Measurements from ENCODE around the gene ZNF467.

The ZNF467 gene

GRCh38 chr7:149767068-149767467 lies 6.3 kb downstream of the ZNF467 start:
- no peak overlapping the region for H3K4me3 ChIP-seq (ENCODE audit: low read depth, low read length)
- H3K36me3 ChIP-seq, result peaks cover 4% of the 10 kb centered on the region
- TF ChIP-seq, protein P1, sequence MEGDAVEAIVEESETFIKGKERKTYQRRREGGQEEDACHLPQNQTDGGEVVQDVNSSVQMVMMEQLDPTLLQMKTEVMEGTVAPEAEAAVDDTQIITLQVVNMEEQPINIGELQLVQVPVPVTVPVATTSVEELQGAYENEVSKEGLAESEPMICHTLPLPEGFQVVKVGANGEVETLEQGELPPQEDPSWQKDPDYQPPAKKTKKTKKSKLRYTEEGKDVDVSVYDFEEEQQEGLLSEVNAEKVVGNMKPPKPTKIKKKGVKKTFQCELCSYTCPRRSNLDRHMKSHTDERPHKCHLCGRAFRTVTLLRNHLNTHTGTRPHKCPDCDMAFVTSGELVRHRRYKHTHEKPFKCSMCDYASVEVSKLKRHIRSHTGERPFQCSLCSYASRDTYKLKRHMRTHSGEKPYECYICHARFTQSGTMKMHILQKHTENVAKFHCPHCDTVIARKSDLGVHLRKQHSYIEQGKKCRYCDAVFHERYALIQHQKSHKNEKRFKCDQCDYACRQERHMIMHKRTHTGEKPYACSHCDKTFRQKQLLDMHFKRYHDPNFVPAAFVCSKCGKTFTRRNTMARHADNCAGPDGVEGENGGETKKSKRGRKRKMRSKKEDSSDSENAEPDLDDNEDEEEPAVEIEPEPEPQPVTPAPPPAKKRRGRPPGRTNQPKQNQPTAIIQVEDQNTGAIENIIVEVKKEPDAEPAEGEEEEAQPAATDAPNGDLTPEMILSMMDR (IDR thresholded peaks at IDR 0.05; ENCODE audit: low read depth, low read length), result no peak
- no peak overlapping the region for H3K27ac ChIP-seq
- no peak for DNase-seq
- H3K9me3 ChIP-seq (ENCODE audit: severe bottlenecking), result no peaks in the 10 kb centered on the region
- H3K27me3 ChIP-seq (ENCODE audit: insufficient read depth, low read depth, severe bottlenecking), result no peaks in the 10 kb centered on the region

DNA sequence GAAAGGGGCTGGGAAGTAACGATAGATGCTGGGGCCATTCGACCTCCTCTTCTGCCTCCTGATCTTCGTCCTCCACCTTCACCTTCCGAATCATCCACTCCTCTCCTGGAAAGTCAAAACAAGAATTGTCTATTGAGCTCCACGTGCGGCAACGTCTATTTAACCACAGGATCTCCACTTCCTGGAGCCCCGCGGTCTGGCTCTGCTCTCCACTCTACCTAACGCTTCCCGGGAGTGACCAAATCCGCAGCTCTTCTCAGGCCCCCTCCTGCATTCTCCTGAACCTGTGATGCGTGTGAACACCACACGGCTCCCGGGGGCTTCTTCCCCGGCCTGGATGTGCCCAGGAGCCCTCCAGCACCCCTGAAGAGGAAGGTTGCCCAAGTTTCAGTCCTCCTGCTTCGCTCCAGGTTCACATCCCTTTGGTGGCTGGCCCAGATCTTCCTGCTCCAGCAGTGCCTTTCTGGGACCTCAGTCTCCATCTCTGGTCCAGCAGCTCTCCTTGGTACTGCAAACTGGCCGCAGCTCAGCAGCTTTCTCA lies 7.2 kb downstream of the ZNF467 start:
- TF ChIP-seq, protein P1 (IDR thresholded peaks at IDR 0.05; ENCODE audit: low read depth, low read length), result no peak
- H3K4me3 ChIP-seq (ENCODE audit: low read depth, low read length), result no peak overlapping the region
- no peaks in the 10 kb centered on the region for H3K9me3 ChIP-seq (ENCODE audit: severe bottlenecking)
- H3K27ac ChIP-seq, result no peak overlapping the region
- H3K36me3 ChIP-seq, result peaks cover 4% of the 10 kb centered on the region
- DNase-seq, result no peak
- H3K27me3 ChIP-seq (ENCODE audit: insufficient read depth, low read depth, severe bottlenecking), result no peaks in the 10 kb centered on the region

DNA sequence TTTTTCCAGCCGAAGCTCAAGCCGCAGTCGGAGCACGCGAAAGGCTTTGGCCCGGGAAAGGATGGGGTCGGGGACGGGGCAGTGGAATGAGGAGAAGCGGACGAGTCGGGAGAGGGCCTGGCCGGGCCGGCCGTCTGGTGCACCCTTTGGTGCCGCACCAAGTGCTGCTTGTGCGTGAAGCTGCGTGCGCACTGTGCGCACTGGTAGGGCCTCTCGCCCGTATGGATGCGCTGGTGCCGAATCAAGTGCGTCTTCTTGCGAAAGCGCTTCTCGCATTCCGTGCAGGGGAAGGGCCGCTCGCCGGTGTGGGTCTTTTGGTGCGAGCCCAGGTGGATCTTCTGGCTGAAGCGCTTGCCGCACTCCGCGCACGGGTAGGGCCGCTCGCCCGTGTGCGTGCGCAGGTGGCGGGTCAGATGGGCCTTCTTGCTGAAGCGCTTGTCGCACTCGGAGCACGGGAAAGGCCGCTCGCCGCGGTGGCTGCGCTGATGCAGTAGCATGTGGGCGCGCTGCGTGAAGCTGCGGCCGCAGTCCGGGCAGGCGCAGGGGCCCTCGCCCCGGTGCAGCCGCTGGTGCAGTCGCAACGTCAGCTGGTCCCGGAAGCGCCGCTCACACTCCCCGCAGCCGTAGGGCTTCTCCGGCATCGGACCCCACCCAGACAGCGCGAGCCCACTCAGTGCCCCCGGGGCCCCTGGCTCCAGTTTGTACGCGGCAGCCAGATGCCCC lies 7.8 kb downstream of the ZNF467 start:
- no peak for DNase-seq
- Histone ChIP-seq H3K27me3 (ENCODE audit: insufficient read depth, low read depth, severe bottlenecking) (no peaks in the 10 kb centered on the region), H3K9me3 (ENCODE audit: severe bottlenecking) (no peaks in the 10 kb centered on the region), H3K4me3 (ENCODE audit: low read depth, low read length) (no peak overlapping the region), H3K36me3 (peaks cover 4% of the 10 kb centered on the region), H3K27ac (no peak overlapping the region)
- TF ChIP-seq, protein P1 (IDR thresholded peaks at IDR 0.05; ENCODE audit: low read depth, low read length), result no peak

DNA sequence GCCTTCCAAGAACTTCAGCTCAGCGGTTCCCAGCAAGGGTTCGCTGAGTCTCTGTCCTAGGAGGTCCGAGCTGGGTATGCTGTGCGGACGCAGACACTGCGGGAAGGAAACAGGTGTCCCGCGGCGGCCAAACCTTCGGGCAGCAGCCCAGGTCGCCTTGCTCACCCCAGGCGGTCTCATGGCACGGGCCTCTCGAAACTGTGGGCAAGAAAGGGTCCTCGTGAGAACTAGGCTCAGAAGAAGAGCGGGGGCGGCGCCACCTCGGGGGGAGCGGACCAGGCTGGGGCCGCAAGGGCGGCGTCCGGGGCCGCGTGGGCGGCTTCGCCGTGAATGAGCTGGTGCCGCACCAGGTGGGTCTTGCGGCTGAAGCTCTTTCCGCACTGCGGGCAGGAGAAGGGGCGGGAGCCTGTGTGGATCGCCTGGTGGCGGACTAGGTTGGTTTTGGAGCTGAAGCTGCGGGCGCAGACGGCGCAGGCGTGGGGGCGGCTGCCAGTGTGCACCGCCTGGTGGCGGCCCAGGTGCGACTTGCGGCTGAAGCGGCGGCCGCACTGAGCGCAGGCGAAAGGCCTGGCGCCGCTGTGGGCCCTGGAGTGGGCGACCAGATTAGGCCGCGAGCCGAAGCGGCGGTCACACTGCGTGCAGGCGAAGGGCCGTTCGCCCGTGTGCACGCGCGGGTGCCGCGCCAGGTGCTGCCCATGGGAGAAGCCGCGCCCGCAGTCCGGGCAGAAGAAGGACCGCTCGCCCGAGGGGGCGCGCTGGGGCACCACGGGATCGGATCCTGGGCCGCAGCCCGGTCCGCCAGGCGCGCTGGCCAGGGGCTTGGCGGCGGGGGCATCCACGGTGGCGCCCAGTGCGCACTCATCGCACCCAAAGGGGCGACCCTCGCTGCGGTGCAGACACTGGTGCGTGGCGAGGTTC lies 8.6 kb downstream of the ZNF467 start:
- no peak overlapping the region for H3K27ac ChIP-seq
- peaks cover 4% of the 10 kb centered on the region for H3K36me3 ChIP-seq
- DNase-seq, result no peak
- TF ChIP-seq, protein P1 (IDR thresholded peaks at IDR 0.05; ENCODE audit: low read depth, low read length), result no peak
- H3K9me3 ChIP-seq (ENCODE audit: severe bottlenecking), result no peaks in the 10 kb centered on the region
- H3K4me3 ChIP-seq (ENCODE audit: low read depth, low read length), result no peak overlapping the region
- H3K27me3 ChIP-seq (ENCODE audit: insufficient read depth, low read depth, severe bottlenecking), result no peaks in the 10 kb centered on the region

GRCh38 chr7:149763563-149764240 lies 9.7 kb downstream of the ZNF467 start:
- no peaks in the 10 kb centered on the region for H3K27me3 ChIP-seq (ENCODE audit: insufficient read depth, low read depth, severe bottlenecking)
- H3K9me3 ChIP-seq (ENCODE audit: severe bottlenecking), result no peaks in the 10 kb centered on the region
- H3K27ac ChIP-seq, result no peak overlapping the region
- TF ChIP-seq, protein P1 (IDR thresholded peaks at IDR 0.05; ENCODE audit: low read depth, low read length), result no peak
- DNase-seq, result no peak
- H3K36me3 ChIP-seq, result peaks cover 4% of the 10 kb centered on the region
- no peak overlapping the region for H3K4me3 ChIP-seq (ENCODE audit: low read depth, low read length)

All from WERI-Rb-1 (cell line).